H54 (cell line): Measurements from ENCODE around the gene DNAAF6.

Source experiments
- DNase-seq: peaks from one replicate; pipeline ENCODE4 v3.0.0; 2011; ENCODE audit warnings: low spot score, mixed read lengths; ENCODE audit not compliant: insufficient read length
- FAIRE-seq: peaks from 3 replicates; lab custom pipeline; 2011; peaks lifted over from hg19 to GRCh38; lab: Jason Lieb, UNC
- POLR2A ChIP-seq: IDR thresholded peaks from 2 replicates; pipeline ENCODE4 v1.6.1; 2011; ENCODE audit warnings: low read depth, mild to moderate bottlenecking, low read length

DNAAF6 gene

DNA sequence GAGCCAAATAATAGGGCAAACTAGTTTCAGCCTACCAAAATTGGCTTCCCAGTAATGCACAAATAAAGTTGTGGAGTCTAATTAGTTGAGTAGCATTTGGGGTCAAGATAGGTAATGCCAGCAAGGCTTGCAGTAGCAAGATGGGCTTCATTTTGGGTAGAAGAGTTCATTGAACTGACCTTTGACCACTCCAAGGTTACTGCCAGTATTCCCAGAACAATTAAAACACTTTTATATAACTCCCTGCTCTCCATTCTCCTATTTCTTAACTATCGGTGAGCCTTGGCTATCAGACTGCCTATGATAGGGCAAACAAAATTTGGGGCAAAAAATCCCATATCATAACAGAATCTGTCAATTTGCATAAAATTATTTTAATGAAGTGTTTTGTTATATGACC is 7.1 kb downstream of the DNAAF6 start:
- TF ChIP-seq POLR2A = no peak
- FAIRE-seq = no peak
- no peak for DNase-seq

GRCh38 chrX:107226757-107227156 is 20.3 kb downstream of the DNAAF6 start:
- DNase-seq = no peak
- no peak for TF ChIP-seq POLR2A
- FAIRE-seq = no peak

DNA sequence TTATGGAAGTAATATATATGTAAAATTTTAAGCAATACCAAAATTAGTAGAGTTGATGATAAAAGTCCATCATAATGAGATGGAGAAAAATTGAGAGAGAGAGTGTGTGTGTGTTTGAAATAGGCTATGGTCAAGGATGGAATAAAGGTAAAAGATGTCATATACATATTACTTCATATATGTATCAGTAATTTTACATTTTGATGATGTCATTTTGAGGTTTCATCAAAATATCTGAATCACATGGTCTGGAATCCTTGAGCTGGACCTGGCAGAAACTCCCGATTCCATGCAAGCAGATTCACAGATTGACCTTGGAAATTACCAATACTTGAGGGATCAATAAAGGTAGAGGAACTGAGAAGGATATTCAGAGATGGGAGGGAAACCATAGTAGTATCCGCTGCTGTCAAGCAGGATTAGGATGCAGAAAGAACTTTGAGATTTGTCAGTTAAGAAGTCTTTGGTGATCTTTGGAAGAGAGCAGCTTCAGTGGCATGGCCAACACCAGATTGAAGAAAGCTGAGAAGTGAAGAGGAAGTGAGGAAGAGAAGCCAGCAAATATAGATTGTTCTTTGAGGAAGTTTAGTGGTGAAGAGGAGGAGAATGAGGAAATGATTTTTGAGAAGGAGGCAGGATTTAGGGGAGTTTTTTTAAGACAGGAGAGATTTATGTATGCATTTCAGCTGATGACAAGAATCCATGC is 21.5 kb downstream of the DNAAF6 start:
- no peak for TF ChIP-seq POLR2A
- FAIRE-seq (no peak), DNase-seq (no peak)

- no peak for DNase-seq
- FAIRE-seq = no peak
Measured at GRCh38 chrX:107228486-107228819, 22.0 kb downstream of the DNAAF6 start.

DNA sequence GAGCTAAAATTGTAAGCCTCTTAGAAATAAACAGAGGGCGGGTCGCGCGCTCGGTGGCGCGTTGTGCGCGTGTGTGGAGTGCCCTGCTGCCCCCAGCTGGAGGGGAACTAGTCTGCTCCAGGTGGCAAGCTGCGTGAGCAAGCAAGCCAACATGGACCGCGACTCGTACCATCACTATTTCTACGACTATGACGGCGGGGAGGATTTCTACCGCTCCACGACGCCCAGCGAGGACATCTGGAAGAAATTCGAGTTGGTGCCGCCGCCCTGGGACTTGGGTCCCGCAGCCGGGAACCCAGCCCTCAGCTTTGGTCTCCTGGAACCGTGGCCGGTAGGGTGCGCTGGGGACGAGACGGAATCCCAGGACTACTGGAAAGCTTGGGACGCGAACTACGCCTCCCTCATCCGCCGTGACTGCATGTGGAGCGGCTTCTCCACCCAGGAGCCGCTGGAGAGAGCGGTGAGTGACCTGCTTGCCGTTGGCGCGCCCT is 66.1 kb downstream of the DNAAF6 start:
- FAIRE-seq = no peak
- DNase-seq = no peak
- no peak for TF ChIP-seq POLR2A

More at GRCh38 chrX:107228486-107228819, 22.0 kb downstream of the DNAAF6 start:
- TF ChIP-seq POLR2A = no peak

DNA sequence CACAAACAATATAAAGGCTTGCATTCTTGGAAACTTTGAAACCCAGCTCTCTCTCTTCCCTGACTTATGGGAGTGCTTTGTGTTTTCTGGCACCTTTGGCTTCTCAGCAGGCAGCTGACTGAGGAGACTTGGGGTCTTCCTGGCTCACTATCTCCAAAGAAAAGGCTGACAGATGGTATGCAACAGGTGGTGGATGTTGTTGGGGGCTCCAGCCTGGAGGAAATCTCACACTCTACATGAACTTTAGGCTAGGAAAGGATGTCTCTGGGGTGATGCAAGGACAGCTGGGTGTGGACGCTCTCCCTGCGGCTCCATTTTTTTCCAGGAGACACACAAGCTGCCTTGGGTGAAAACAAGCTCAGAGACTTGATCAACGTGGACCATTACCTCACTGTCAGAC is 67.4 kb downstream of the DNAAF6 start:
- no peak for TF ChIP-seq POLR2A
- DNase-seq (no peak), FAIRE-seq (no peak)

DNA sequence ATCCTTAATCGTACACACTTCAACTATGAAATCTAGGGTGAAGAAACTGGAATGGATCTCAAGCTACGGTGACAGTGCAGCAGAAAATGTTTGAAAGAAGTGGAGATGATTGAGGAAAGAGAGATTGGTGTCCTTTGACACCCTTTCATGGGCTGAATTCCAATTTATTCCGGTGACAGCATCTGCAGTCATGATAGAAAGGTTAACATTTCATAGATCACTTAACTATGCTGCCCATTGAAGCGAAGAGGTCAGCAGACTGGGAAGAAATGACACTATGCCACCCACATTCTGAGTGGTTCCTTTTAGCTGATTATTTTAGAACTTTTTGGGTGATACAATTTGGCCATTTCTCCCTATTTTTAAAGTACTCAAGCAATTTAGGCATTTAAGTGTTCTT is 82.3 kb downstream of the DNAAF6 start:
- FAIRE-seq (no peak), DNase-seq (no peak)
- TF ChIP-seq POLR2A = no peak

DNA sequence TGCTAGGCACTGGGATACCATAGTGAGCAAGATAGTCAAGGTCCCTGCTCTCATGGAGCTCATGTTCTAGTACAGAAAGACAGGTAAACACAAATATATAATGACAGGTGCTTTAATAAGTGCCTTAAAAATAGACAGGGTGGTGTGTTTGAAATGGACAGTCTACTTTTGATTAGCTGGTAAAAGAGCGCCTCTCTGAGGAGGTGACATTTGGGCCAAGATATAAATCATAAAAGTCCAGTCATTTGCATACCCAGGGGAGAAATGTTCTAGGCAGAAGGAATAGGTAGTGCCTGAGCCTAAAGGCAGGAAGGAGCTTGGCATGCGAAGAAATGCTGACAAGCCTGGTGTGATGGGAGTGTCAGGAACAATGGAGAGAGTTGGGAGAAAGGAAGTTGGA is 83.6 kb downstream of the DNAAF6 start:
- FAIRE-seq (no peak), DNase-seq (no peak)
- TF ChIP-seq POLR2A = no peak

- FAIRE-seq = no peak
- DNase-seq = no peak
- no peak for TF ChIP-seq POLR2A
Measured at GRCh38 chrX:107293056-107293455, 86.6 kb downstream of the DNAAF6 start.
